GM21360 (cell line): ENCODE data around the gene COLGALT1.
"Not testable (repeated sequence)": the region's sequence is repeated elsewhere in the genome, so short reads cannot be mapped to it uniquely, and the experiment has no call there.

Experiments
- ATAC-seq: cut with Tn5 transposase; IDR thresholded peaks from one replicate; pipeline ENCODE4 v1.9.1; 2021; ENCODE audit warnings: mild to moderate bottlenecking, moderate library complexity; ENCODE audit not compliant: unreplicated experiment

The COLGALT1 gene

GRCh38 chr19:17555480-17555928 lies at the start of gene COLGALT1:
TSS of gene COLGALT1 (plus strand) at chr19:17555649. CDS start at chr19:17555714, 65 bp downstream.
- ATAC-seq, result peak; percentile 86

DNA sequence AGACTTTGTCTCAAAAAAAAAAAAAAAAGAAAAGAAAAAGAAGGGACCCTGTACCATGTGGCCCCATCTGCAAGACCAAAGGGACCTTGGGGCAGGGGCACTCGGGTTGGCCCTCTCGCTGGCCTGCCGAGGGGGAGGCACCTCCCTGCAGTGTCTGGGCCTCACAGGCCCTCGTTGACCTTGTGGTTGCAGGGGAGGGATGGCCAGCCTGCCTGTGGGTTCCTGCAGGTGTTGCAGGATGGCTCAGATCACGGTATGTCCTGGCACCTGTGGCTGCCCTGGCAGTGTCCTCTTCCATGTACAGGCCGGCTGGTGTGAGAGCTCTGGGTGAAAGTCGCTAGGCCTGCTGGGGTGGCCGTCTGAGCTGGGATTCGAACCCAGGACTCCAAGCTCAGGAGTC lies 48.7 kb upstream of the COLGALT1 start:
- no peak for ATAC-seq

- not testable (repeated sequence) for ATAC-seq
These were observed 46.9 kb upstream of the COLGALT1 start for GRCh38 chr19:17508558-17508933.

DNA sequence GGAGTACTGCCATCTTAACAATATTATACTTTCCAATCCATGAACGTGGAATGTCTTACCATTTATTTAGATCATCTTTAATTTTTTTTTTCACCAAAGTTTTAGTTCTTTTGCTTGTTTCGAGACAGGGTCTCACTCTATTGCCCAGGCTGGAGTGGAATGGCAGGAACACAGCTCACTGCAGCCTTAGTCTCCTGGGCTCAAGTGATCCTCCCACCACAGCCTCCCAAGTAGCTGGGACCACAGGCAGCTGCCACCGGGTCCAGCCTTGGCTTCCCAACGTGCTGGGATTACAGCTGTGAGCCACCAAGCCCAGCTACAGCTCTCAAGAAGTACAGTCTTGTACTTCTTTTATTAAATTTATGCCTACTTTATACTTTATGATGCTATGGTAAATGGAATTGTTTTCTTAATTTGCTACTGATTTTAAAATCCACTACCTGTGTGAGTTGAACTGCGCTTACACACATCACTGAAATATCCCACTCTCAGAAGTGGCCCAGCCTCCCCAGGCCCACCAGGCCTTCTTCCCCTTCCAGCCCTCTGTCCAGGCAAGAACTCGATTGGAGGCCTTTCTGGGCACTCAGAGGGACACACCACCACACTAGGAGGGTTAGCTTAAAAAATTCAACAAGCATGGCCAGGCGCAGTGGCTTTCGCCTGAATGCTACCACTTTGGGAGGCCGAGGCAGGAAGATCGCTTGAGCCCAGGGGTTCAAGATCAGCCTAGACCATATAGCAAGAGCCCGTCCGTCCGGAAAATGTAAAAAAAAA lies 45.0 kb upstream of the COLGALT1 start:
- no peak for ATAC-seq

DNA sequence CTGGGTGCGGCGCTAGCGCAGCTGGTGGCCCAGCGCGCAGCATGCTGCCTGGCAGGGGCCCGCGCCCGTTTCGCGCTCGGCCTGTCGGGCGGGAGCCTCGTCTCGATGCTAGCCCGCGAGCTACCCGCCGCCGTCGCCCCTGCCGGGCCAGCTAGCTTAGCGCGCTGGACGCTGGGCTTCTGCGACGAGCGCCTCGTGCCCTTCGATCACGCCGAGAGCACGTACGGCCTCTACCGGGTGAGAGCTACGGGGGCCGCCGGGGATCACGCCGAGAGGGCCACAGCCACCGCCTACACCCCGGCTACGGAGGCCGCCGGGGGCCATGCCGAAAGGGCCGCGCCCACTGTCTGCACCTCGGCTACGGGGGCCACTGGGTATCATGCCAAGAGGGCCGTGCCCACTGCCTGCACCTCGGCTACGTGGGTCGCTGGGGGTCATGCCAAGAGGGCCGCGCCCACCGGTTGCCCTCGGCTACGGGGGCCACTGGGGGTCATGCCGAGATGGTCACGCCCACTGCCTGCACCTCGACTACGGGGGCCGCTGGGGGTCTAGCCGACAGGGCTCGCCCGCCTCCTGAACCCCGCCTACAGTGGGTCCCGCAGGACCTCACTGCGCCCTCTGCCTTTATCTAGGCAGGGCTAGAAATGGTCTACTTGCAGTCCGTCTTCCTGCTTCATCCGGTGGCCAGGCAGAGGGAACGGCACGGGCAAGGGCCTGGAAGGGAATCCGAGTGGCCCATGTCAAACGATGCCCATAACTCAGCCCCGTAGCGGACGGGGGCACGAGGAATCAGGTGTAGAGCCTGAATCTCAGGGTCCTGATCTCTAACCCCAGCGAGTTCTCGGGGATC lies 43.5 kb upstream of the COLGALT1 start:
- peak; percentile 55 for ATAC-seq

GRCh38 chr19:17512574-17512939 lies 42.9 kb upstream of the COLGALT1 start:
- no peak for ATAC-seq

DNA sequence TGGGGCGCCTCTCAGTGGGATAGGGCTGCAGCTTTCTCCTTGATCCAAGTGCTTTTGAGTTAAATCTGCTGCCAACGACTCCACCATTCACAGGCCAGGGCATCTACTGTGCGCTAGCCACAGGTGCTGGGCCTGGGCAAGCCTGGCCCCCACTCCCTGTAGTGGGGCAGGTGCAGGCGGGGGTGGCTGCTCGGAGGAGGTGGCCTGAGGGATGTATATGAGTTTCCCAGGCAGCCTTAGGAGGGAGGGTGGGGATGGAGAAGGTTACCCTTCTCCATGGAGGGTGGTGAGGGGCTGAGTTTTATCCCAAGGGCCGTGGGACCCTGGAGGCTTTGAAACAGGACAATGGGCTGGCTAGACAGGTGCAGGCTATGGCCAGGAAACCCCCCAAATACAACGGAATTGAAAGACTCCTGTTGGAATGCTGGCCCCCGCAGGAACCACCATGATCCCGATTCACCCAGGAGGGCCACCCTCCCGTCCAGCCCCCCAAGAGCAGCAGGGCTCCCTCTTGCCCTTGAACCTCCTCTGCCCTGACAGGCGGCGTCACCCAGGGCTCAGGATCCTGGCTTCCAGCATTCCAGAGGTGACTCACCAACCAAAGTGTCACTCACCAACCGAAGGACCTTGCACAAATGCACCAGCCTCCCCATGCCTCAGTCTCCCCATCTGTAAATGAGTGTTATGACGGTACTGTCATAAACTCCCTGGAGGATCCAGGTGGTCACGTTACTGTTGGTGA lies 39.9 kb upstream of the COLGALT1 start:
- ATAC-seq, result no peak

DNA sequence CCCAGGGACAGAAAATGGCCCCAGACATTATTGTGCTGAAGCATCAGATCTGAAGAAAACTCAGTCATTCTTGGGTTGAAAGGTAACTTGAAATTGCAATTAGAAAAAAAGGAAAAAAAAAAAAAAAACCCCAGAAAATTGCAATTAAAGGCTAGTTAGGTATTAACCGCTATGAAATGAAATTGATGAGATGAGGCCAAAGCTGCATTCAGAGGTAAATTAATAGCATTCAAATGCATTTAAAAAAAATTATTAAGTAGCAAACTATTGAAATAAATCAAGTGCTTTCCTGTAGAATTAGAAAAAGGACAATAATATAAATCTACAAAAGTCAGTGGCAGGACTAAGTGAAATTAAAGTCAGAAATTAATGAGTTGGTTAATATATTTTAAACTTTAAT lies 37.6 kb upstream of the COLGALT1 start:
- ATAC-seq, result no peak

DNA sequence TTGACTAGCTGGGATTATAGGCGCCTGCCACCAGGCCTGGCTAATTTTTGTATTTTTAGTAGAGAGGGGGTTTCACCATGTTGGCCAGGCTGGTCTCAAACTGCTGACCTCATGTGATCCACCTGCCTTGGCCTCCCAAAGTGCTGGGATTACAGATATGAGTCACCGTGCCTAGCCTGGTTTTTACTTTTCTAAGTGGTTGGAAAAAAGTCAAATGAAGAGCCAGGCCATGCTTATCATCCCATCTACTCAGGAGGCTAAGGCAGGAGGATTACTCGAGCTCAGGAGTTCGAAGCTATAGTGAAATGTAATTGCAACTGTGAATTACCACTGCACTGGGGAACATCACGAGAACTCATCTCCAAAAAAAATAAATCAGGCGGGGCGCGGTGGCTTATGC lies 36.8 kb upstream of the COLGALT1 start:
- ATAC-seq, result not testable (repeated sequence)

DNA sequence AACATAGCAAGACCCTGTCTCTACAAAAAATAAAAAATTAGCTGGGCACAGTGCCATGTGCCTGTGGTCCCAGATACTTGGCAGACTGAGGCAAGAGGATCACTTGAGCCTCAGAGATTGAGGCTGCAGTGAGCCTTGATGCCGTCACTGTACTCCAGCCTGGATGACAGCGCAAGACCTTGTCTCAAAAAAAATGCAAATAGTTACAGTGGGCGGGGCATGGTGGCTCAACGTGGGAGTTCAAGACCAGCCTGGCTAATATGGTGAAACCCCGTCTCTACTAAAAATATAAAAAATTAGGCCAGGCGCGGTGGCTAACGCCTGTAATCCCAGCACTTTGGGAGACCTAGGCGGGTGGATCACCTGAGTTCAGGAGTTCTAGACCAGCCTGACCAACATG lies 35.5 kb upstream of the COLGALT1 start:
- ATAC-seq, result no peak

GRCh38 chr19:17520865-17521264 lies 34.6 kb upstream of the COLGALT1 start:
- ATAC-seq, result no peak

DNA sequence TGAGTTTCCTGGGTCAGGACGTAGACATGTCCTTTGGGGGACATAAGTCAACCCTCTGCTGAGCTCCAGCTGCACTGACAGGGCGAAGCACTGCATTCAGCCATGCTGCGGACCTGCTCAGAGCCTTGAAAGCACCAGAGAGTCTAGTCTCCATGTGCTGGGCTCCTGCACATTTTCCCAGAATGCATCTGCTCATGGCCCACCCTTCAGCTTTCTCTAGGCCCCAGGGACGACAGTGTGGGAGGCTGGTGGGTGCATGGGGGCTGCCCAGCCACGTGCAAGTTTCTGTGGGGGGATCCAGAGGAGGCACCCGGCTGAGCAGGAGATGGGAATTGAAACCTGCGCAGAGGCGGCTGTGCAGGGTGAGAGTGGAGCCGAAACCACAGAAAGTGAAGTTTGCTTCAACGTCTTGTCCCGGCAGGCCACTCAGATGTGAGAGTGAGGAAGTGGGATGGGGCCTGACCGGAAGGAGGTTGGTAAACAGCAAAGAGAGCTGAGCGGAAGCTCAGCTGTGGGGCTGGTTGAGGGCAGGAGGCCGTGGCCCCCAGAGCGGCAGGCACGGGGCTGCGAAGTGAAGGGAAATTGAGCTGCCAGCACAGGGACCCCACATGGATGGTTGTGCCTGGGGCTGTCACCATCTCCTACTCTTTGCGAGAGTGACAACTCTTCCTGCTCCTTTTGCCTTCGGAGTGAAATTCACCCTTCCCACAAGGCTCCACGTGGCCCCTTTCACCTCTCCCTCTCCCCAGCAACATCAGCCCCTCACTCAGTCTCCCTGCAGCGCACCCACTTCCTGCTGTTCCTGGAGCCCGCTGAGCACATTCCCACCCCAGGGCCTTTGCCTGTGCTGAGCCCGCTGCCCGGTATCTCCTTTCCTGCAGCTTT lies 32.2 kb upstream of the COLGALT1 start:
- peak; percentile 53 for ATAC-seq

DNA sequence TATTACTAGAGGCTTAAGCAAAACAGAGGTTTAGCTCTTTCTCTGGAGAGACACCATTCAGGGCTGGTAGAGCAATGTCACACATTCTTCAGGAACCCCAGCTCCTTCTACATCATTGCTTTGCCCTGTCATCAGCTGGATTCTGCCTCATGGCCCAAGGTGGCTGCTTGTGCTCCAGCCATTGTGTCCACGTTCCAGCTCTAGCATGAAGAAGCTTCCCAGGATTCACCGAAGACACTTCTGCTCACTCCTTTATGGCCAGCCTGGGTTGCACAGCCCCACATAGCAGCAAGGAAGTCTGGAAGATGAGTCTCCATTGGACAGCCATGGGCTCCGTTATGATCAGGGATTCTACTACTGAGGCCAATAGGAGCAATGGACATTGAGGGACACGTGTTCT lies 30.8 kb upstream of the COLGALT1 start:
- no peak for ATAC-seq

GRCh38 chr19:17525141-17525540 lies 30.3 kb upstream of the COLGALT1 start:
- no peak for ATAC-seq

GRCh38 chr19:17526922-17527321 lies 28.5 kb upstream of the COLGALT1 start:
- no peak for ATAC-seq

DNA sequence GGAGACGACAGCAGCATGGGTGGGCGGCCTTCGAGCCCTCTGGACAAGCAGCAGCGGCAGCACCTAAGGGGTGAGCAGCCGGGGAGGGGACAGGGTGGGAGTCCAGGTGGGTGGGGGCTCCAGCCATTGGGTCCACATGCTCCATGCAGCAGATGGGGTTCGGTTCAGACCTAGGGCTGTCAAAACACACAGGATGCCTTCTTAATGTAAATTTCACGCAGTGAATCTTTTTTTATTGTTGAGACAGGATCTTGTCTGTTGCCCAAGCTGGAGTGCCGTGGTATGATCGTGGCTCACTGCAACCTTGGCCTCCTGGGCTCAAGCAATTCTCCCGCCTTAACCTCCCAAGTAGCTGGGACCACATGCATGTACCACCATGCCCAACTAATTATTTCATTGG lies 28.1 kb upstream of the COLGALT1 start:
- no peak for ATAC-seq

- no peak for ATAC-seq
These were observed 26.8 kb upstream of the COLGALT1 start for GRCh38 chr19:17528610-17529009.

DNA sequence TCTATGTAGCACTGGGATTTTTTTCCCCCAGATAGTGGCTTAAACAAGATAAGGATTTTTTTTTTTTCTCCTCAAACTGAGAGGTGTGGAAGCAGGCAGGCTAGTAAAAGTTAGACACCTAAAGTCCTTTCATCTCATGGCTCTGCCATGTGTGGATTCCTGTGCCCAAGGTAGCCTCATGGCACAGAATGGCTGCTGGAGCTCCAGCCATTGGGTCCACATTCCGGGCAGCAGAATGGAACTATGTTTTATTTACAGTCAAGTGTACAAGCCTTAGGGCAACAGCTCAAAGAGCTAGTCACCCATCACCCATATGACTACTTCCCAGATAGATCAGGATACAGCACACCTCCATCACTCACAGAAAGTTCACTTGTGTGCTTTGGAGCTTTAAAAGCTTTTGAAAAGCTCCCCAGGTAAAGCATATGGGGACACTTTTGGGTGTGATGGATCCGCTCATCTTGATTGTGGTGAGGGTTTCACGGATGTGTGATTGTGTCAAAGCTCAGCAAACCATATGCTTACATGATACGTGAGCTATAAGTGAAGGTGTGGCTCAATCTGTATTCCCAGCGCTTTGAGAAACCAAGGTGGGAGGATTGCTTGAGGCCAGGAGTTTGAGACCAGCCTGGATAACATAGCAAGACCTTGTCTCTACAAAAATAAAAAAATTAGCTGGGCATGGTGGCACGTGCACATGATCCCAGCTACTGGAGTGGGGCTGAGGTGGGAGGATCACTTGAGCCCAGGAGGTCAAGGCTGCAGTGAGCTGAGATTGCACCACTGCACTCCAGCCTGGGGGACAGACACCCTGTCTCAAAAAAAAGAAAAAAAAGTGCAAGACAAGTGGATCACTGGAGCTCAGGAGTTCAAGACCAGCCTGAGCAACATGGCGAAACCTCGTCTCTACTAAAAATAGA lies 25.9 kb upstream of the COLGALT1 start:
- no peak for ATAC-seq

DNA sequence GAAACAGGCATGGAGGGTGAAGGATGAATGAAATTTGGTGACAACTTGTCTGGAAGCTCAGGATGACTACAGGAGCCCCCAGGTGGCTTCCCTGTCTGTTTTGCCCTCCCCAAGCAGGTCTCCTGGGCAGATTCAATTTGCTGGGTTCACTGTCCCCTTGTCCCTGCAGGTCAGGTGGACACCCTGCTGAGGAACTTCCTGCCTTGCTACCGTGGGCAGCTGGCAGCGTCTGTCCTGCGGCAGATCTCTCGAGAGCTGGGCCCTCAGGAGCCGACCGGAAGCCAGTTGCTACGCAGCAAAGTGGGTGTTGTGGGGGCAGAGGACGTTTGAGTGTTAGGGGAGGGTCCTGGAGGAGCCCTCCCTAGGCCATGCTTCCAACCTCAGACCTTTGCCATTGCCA lies 24.9 kb upstream of the COLGALT1 start:
- no peak for ATAC-seq
